OCI-LY3 (cell line): ENCODE data around the gene FAM222B.

ENCODE experiments used
- EZH2phosphoT487 ChIP-seq: fragments of 200-600 bp; shearing (Covaris generic); IDR thresholded peaks from 2 replicates; pipeline ENCODE4 v1.6.1; 2018; ENCODE audit warnings: antibody characterized with exemption, mixed run types, low read depth
- TF ChIP-seq, protein P1 (sequence below): fragments of 200-600, 300-600 bp; sonication (generic); IDR thresholded peaks from 2 replicates; pipeline ENCODE4 v1.5.1; 2014; ENCODE audit warnings: antibody characterized with exemption, low read length, low read depth

DNA sequence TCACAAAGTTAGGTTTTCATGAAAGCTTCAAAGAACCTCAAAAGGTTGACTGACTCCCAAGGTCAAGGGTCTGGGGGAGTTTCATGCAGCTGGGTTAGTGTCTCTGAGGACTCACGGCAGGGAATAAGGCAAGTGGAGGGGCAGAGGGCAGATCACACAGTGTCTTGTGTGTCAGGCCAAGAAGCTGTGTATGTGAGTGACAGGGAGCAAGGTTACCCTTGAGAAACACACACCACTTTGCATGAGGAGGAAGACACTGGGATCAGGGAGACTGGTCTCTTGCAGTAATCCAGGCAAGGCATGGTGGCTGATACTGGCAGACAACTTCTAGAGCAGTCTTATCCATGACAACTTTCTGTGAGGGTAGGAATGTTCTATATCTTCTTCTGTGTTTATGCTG, 48.6 kb upstream of the FAM222B start:
- TF ChIP-seq, protein P1, sequence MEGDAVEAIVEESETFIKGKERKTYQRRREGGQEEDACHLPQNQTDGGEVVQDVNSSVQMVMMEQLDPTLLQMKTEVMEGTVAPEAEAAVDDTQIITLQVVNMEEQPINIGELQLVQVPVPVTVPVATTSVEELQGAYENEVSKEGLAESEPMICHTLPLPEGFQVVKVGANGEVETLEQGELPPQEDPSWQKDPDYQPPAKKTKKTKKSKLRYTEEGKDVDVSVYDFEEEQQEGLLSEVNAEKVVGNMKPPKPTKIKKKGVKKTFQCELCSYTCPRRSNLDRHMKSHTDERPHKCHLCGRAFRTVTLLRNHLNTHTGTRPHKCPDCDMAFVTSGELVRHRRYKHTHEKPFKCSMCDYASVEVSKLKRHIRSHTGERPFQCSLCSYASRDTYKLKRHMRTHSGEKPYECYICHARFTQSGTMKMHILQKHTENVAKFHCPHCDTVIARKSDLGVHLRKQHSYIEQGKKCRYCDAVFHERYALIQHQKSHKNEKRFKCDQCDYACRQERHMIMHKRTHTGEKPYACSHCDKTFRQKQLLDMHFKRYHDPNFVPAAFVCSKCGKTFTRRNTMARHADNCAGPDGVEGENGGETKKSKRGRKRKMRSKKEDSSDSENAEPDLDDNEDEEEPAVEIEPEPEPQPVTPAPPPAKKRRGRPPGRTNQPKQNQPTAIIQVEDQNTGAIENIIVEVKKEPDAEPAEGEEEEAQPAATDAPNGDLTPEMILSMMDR = no peak
- no peak for TF ChIP-seq EZH2phosphoT487
